Activated T-cell treated with anti-CD3 and anti-CD28 coated beads, Interleukin-2, amount 50 U/mL, for 4 hours (primary cell): ENCODE data around the gene FADS2. TPM values are rescaled to one million over a fixed set of nuclear protein-coding genes. Genes with fewer than 3 reads are reported as not detected.

Source experiments
- ATAC-seq, 2 donors: fragments of 200-7000 bp; cut with Tn5 transposase; one replicate each; pipeline ENCODE4 v1.10.0; 2021
- DNase-seq: peaks from one replicate; pipeline ENCODE4 v3.0.0-alpha.2; 2020
- H3K27me3 Mint-ChIP-seq: one replicate; pipeline ENCODE4 v1.8.0; 2021; ENCODE audit warnings: low read depth, mixed read lengths
- H3K36me3 Mint-ChIP-seq: one replicate; pipeline ENCODE4 v1.8.0; 2022; ENCODE audit warnings: mixed read lengths; ENCODE audit not compliant: insufficient read depth
- H3K4me1 Mint-ChIP-seq: one replicate; pipeline ENCODE4 v1.8.0; 2021; ENCODE audit warnings: low read depth, mixed read lengths
- H3K4me3 Mint-ChIP-seq: one replicate; pipeline ENCODE4 v1.8.0; 2021; ENCODE audit warnings: mild to moderate bottlenecking, moderate library complexity, mixed read lengths
- H3K9me3 Mint-ChIP-seq: one replicate; pipeline ENCODE4 v1.8.0; 2021; ENCODE audit warnings: mixed read lengths
- total RNA-seq, 3 donors: library from RNA; stranded (reverse); gene quantifications; one replicate each; pipeline ENCODE4 v1.2.1, GENCODE V29; 2021

Gene FADS2
- total RNA-seq, 3 donors from 2014 or later = 2.5 to 3.6 (median 3.1) TPM

GRCh38 chr11:61897387-61898246, 69.5 kb downstream of the FADS2 start:
- ATAC-seq (peak; percentile 62), DNase-seq (peak; percentile 77)
- H3K27me3 Mint-ChIP-seq = no peaks in the 10 kb centered on the region
- H3K4me3 Mint-ChIP-seq = no peak overlapping the region
- peaks cover 5% of the 10 kb centered on the region for H3K4me1 Mint-ChIP-seq
- no peaks in the 10 kb centered on the region for H3K36me3 Mint-ChIP-seq
- H3K9me3 Mint-ChIP-seq = no peaks in the 10 kb centered on the region

- H3K27me3 Mint-ChIP-seq = no peaks in the 10 kb centered on the region
- no peak for ATAC-seq
- no peaks in the 10 kb centered on the region for H3K36me3 Mint-ChIP-seq
- H3K9me3 Mint-ChIP-seq = no peaks in the 10 kb centered on the region
- peaks cover 5% of the 10 kb centered on the region for H3K4me1 Mint-ChIP-seq
- no peak for DNase-seq
- H3K4me3 Mint-ChIP-seq = no peak overlapping the region
Measured at GRCh38 chr11:61898247-61898582, 70.1 kb downstream of the FADS2 start.

GRCh38 chr11:61899146-61899841, 71.2 kb downstream of the FADS2 start:
- H3K4me1 Mint-ChIP-seq = peaks cover 5% of the 10 kb centered on the region
- DNase-seq (peak; percentile 94), ATAC-seq (peak; percentile 92 to 93)
- no peaks in the 10 kb centered on the region for H3K9me3 Mint-ChIP-seq
- no peak overlapping the region for H3K4me3 Mint-ChIP-seq
- H3K36me3 Mint-ChIP-seq = no peaks in the 10 kb centered on the region
- no peaks in the 10 kb centered on the region for H3K27me3 Mint-ChIP-seq

GRCh38 chr11:61900251-61900650, 72.2 kb downstream of the FADS2 start:
- Mint-ChIP-seq H3K4me1 (peaks cover 5% of the 10 kb centered on the region), H3K27me3 (no peaks in the 10 kb centered on the region), H3K4me3 (no peak overlapping the region), H3K9me3 (no peaks in the 10 kb centered on the region), H3K36me3 (no peaks in the 10 kb centered on the region)
- ATAC-seq (no peak), DNase-seq (no peak)

GRCh38 chr11:61901397-61901796, 73.3 kb downstream of the FADS2 start:
- Mint-ChIP-seq H3K4me1 (peaks cover 5% of the 10 kb centered on the region), H3K9me3 (no peaks in the 10 kb centered on the region), H3K36me3 (no peaks in the 10 kb centered on the region), H3K27me3 (no peaks in the 10 kb centered on the region), H3K4me3 (no peak overlapping the region)
- ATAC-seq (no peak), DNase-seq (no peak)

- Mint-ChIP-seq H3K36me3 (no peaks in the 10 kb centered on the region), H3K4me3 (no peak overlapping the region), H3K9me3 (no peaks in the 10 kb centered on the region), H3K4me1 (peaks cover 5% of the 10 kb centered on the region), H3K27me3 (no peaks in the 10 kb centered on the region)
- DNase-seq (no peak), ATAC-seq (no peak)
Measured at GRCh38 chr11:61902313-61902712, 74.2 kb downstream of the FADS2 start.

- Mint-ChIP-seq H3K36me3 (no peaks in the 10 kb centered on the region), H3K4me3 (no peak overlapping the region), H3K9me3 (no peaks in the 10 kb centered on the region), H3K4me1 (peaks cover 5% of the 10 kb centered on the region), H3K27me3 (no peaks in the 10 kb centered on the region)
- ATAC-seq = no peak
- DNase-seq = no peak
Measured at GRCh38 chr11:61903845-61904244, 75.7 kb downstream of the FADS2 start.

GRCh38 chr11:61904539-61905048, 76.5 kb downstream of the FADS2 start:
- no peak for DNase-seq
- H3K27me3 Mint-ChIP-seq = no peaks in the 10 kb centered on the region
- no peak overlapping the region for H3K4me3 Mint-ChIP-seq
- H3K36me3 Mint-ChIP-seq = no peaks in the 10 kb centered on the region
- no peaks in the 10 kb centered on the region for H3K4me1 Mint-ChIP-seq
- peak; percentile 36 to 42 for ATAC-seq
- no peaks in the 10 kb centered on the region for H3K9me3 Mint-ChIP-seq

- ATAC-seq = no peak
- no peaks in the 10 kb centered on the region for H3K27me3 Mint-ChIP-seq
- no peaks in the 10 kb centered on the region for H3K4me1 Mint-ChIP-seq
- no peak overlapping the region for H3K4me3 Mint-ChIP-seq
- no peaks in the 10 kb centered on the region for H3K36me3 Mint-ChIP-seq
- H3K9me3 Mint-ChIP-seq = no peaks in the 10 kb centered on the region
- DNase-seq = no peak
Measured at GRCh38 chr11:61905067-61905696, 77.1 kb downstream of the FADS2 start.

GRCh38 chr11:61905801-61906521, 77.9 kb downstream of the FADS2 start:
- ATAC-seq (no peak), DNase-seq (no peak)
- Mint-ChIP-seq H3K9me3 (no peaks in the 10 kb centered on the region), H3K4me1 (no peaks in the 10 kb centered on the region), H3K27me3 (no peaks in the 10 kb centered on the region), H3K36me3 (no peaks in the 10 kb centered on the region), H3K4me3 (no peak overlapping the region)

- Mint-ChIP-seq H3K4me3 (no peak overlapping the region), H3K27me3 (no peaks in the 10 kb centered on the region), H3K4me1 (no peaks in the 10 kb centered on the region), H3K9me3 (no peaks in the 10 kb centered on the region), H3K36me3 (no peaks in the 10 kb centered on the region)
- ATAC-seq (no peak), DNase-seq (no peak)
Measured at GRCh38 chr11:61906522-61906909, 78.4 kb downstream of the FADS2 start.

GRCh38 chr11:61907282-61907681, 79.2 kb downstream of the FADS2 start:
- H3K27me3 Mint-ChIP-seq = no peaks in the 10 kb centered on the region
- DNase-seq (no peak), ATAC-seq (no peak)

GRCh38 chr11:61907871-61908729, 80.0 kb downstream of the FADS2 start:
- Mint-ChIP-seq H3K36me3 (no peaks in the 10 kb centered on the region), H3K4me1 (no peaks in the 10 kb centered on the region), H3K4me3 (no peak overlapping the region), H3K9me3 (no peaks in the 10 kb centered on the region), H3K27me3 (peaks cover 5% of the 10 kb centered on the region)
- ATAC-seq (no peak), DNase-seq (no peak)

More at GRCh38 chr11:61907282-61907681, 79.2 kb downstream of the FADS2 start:
- no peaks in the 10 kb centered on the region for H3K9me3 Mint-ChIP-seq
- H3K4me3 Mint-ChIP-seq = no peak overlapping the region
- H3K36me3 Mint-ChIP-seq = no peaks in the 10 kb centered on the region
- no peaks in the 10 kb centered on the region for H3K4me1 Mint-ChIP-seq
